Kidney (tissue), 14 donors: ENCODE measurements around the gene NUP214. TPM values are rescaled to one million over a fixed set of nuclear protein-coding genes. Genes with fewer than 3 reads are reported as not detected.
"Not testable (repeated sequence)": the region's sequence is repeated elsewhere in the genome, so short reads cannot be mapped to it uniquely, and the experiment has no call there.

Source experiments
- DNase-seq, 5 donors: peaks; one replicate each; pipeline ENCODE4 v3.0.0-alpha.2; 2013 to 2020
- FAIRE-seq: peaks from 2 replicates; lab custom pipeline; 2012; peaks lifted over from hg19 to GRCh38; lab: Jason Lieb, UNC
- H3K27ac ChIP-seq, 2 donors: one replicate each; pipeline ENCODE4 v1.7.0; 2013; ENCODE audit warnings: low read depth in 2 of 2, low read length in 2 of 2, inconsistent platforms in 1 of 2
- H3K27me3 ChIP-seq: one replicate; pipeline ENCODE4 v1.7.1; 2013; ENCODE audit warnings: low read length, inconsistent platforms; ENCODE audit not compliant: control insufficient read depth, insufficient read depth
- H3K36me3 ChIP-seq, 3 donors: one replicate each; pipeline versions ENCODE4 v1.7.0 to v1.7.1; 2013; ENCODE audit warnings: low read length in 3 of 3, control low read depth in 1 of 3, inconsistent platforms in 1 of 3; ENCODE audit not compliant: insufficient read depth in 3 of 3, control insufficient read depth in 2 of 3
- H3K4me1 ChIP-seq, 3 donors: one replicate each; pipeline versions ENCODE4 v1.7.0 to v1.7.1; 2013; ENCODE audit warnings: low read length in 3 of 3, inconsistent platforms in 1 of 3, low read depth in 1 of 3; ENCODE audit not compliant: control insufficient read depth in 2 of 3, insufficient read depth in 2 of 3
- H3K4me3 ChIP-seq, 3 donors: one replicate each; pipeline versions ENCODE4 v1.7.0 to v1.8.1; 2013; ENCODE audit warnings: low read length in 3 of 3, control low read depth in 1 of 3, inconsistent platforms in 1 of 3
- H3K9ac ChIP-seq, 3 donors: one replicate each; pipeline versions ENCODE4 v1.7.0 to v1.7.1; 2013; ENCODE audit warnings: low read length in 3 of 3, control low read depth in 1 of 3, inconsistent platforms in 1 of 3
- H3K9me3 ChIP-seq, 3 donors: one replicate each; pipeline versions ENCODE4 v1.7.0 to v1.7.1; 2013; ENCODE audit warnings: low read length in 3 of 3, control low read depth in 1 of 3, inconsistent platforms in 1 of 3; ENCODE audit not compliant: control insufficient read depth in 2 of 3, insufficient read depth in 1 of 3
- CTCF ChIP-seq: IDR thresholded peaks from 3 replicates; pipeline ENCODE4 v1.5.1; 2012; ENCODE audit warnings: mild to moderate bottlenecking, moderate library complexity, borderline replicate concordance; ENCODE audit not compliant: insufficient read depth; ENCODE audit errors: extremely low read depth
- intact Hi-C: fragments of 100-400 bp; cut with DNase I; formaldehyde crosslinking; loops from one replicate; pipeline ENCODE4 v1.11.1; 2022
- polyA plus RNA-seq: library from polyadenylated mRNA; stranded (reverse); fragments of 350-450 nt; fragmentation: Illumina TruSeq; extraction: RNeasy Lipid Tissue Mini Kit (QIAGEN cat#74804); gene quantifications from one replicate; pipeline ENCODE4 v1.2.3, GENCODE V29; 2014; ENCODE audit warnings: low read depth, low replicate concordance; ENCODE audit not compliant: insufficient read depth
- total RNA-seq: library from RNA; stranded (reverse); fragmentation: NEBNext Ultra II Directional; extraction: Animal tissue kit (Norgen Biotek cat#: 25700); gene quantifications from one replicate; pipeline ENCODE4 v1.2.1, GENCODE V29; 2021
- donor health status: control.
- donor health status: control.
- donor health status: control.
- donor health status: control.
- donor health status: control.
- donor health status: DM: yes; HTN: yes; CAD: no.
- donor health status: Normal renal cell carcinoma (clear cell type).

The NUP214 gene
- total and polyA plus RNA-seq, 2 donors from 2014 or later: 28.4 to 75.3 TPM

GRCh38 chr9:131190191-131190590 lies 64.8 kb downstream of the NUP214 start:
- intact Hi-C loops: no loop called here
- Histone ChIP-seq H3K27me3 (no peaks in the 10 kb centered on the region), H3K4me3 (no peak overlapping the region), H3K9ac (no peak overlapping the region), H3K36me3 (peaks cover 10 to 54% (median 42%) of the 10 kb centered on the region in 3 donors), H3K9me3 (no peaks in the 10 kb centered on the region), H3K27ac (no peak overlapping the region), H3K4me1 (no peaks in the 10 kb centered on the region)
- DNase-seq (no peak), FAIRE-seq (no peak)
- no peak for TF ChIP-seq CTCF

- intact Hi-C loops, H3K4me3 ChIP-seq, DNase-seq, H3K27ac ChIP-seq, FAIRE-seq, H3K9ac ChIP-seq, H3K9me3 ChIP-seq, H3K27me3 ChIP-seq, H3K4me1 ChIP-seq: not testable (repeated sequence)
- H3K36me3 ChIP-seq: peaks cover 10 to 59% (median 41%) of the 10 kb centered on the region in 3 donors
Observed at GRCh38 chr9:131191032-131191431, 65.6 kb downstream of the NUP214 start.

- no peaks in the 10 kb centered on the region for H3K4me1 ChIP-seq
- no peak for TF ChIP-seq CTCF
- H3K4me3 ChIP-seq: no peak overlapping the region
- DNase-seq: no peak
- FAIRE-seq: no peak
- no peak overlapping the region for H3K27ac ChIP-seq
- no peaks in the 10 kb centered on the region for H3K9me3 ChIP-seq
- no peaks in the 10 kb centered on the region for H3K27me3 ChIP-seq
- peaks cover 13 to 60% (median 38%) of the 10 kb centered on the region in 3 donors for H3K36me3 ChIP-seq
- no peak overlapping the region for H3K9ac ChIP-seq
- intact Hi-C loops: no loop called here
Observed at GRCh38 chr9:131191857-131192256, 66.5 kb downstream of the NUP214 start.

GRCh38 chr9:131193051-131193450 lies 67.7 kb downstream of the NUP214 start:
- Histone ChIP-seq H3K4me3 (no peak overlapping the region), H3K9me3 (no peaks in the 10 kb centered on the region), H3K27me3 (no peaks in the 10 kb centered on the region), H3K9ac (no peak overlapping the region), H3K27ac (no peak overlapping the region), H3K4me1 (no peaks in the 10 kb centered on the region), H3K36me3 (peaks cover 6 to 62% (median 40%) of the 10 kb centered on the region in 3 donors)
- intact Hi-C loops: no loop called here
- no peak for TF ChIP-seq CTCF
- no peak for FAIRE-seq
- DNase-seq: no peak
